ENCODE data around the gene BTBD9. TPM values are rescaled to one million over a fixed set of nuclear protein-coding genes. Genes with fewer than 3 reads are reported as not detected.

Gene BTBD9
- total and polyA plus RNA-seq, 2 of the 13 experiments (the other 11 are each of a cell fraction or from before 2014, with no cell fraction given) = 1.2 to 3.0 TPM

DNA sequence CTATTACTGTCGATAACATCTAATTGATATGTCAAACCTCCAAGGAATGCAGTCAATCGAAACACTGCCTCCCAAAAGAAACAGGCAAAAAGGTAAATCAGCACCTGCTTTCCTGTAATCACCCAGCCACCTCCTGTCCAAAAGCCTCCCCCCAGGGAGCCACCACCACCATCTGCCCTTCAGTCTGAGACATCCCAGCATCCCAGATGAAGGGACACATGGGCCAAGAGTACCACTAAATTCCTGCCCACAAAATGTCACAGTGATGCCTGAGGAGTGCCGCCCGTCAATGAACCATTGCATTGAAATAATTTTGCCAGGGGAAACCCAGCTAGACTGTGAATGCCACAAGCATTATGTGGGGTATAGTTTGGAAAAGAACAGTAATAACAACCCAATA lies 418.5 kb downstream of the BTBD9 start:
- Histone ChIP-seq H3K36me3 (replicated peaks in 1 of 2; ENCODE audit: control insufficient read depth in 1 of 2, insufficient read depth in 2 of 2, low read length in 2 of 2) (no peaks in the 10 kb centered on the region), H4K20me1 (ENCODE audit: insufficient read depth, low read length) (no peaks in the 10 kb centered on the region), H3K9me3 (ENCODE audit: low read length) (no peaks in the 10 kb centered on the region), H3K9ac (ENCODE audit: insufficient read depth, low read depth, low read length) (no peak overlapping the region), H3K27me3 (ENCODE audit: control insufficient read depth in 1 of 2, insufficient read depth in 2 of 2, low read length in 2 of 2) (no peaks in the 10 kb centered on the region), H2AFZ (ENCODE audit: low read length) (no peak overlapping the region), H3K27ac (ENCODE audit: extremely low read length, insufficient read depth, low read length) (no peak overlapping the region), H3K4me1 (ENCODE audit: insufficient read depth, low read length) (no peaks in the 10 kb centered on the region), H3K4me2 (ENCODE audit: low read depth, low read length) (no peak overlapping the region), H3K79me2 (ENCODE audit: insufficient read depth, low read length) (no peaks in the 10 kb centered on the region), H3K4me3 (replicated peaks in 1 of 3; ENCODE audit: insufficient read depth in 1 of 3, low read depth in 2 of 3, low read length in 3 of 3) (no peak overlapping the region)
- intact Hi-C loops (cut with micrococcal nuclease; ENCODE audit: unreplicated experiment) = no loop called here
- no peak for DNase-seq (ENCODE audit: low spot score)
- FAIRE-seq = no peak
- WGBS (ENCODE audit: low lambda C conversion rate) = 69% methylated on average over 4 of the region's 4 CpGs
- no peak for TF ChIP-seq SKIL (CRISPR knock-in tag; IDR thresholded peaks at IDR 0.05; ENCODE audit: borderline replicate concordance)
- no peak for TF ChIP-seq MIXL1 (CRISPR knock-in tag; IDR thresholded peaks at IDR 0.05)
- TF ChIP-seq ZFP36L1 (CRISPR knock-in tag; IDR thresholded peaks at IDR 0.05) = no peak
- no peak for TF ChIP-seq HMGXB4 (CRISPR knock-in tag; IDR thresholded peaks at IDR 0.05; ENCODE audit: borderline replicate concordance in 1 of 2, low read depth in 1 of 2)
- TF ChIP-seq, protein P1, sequence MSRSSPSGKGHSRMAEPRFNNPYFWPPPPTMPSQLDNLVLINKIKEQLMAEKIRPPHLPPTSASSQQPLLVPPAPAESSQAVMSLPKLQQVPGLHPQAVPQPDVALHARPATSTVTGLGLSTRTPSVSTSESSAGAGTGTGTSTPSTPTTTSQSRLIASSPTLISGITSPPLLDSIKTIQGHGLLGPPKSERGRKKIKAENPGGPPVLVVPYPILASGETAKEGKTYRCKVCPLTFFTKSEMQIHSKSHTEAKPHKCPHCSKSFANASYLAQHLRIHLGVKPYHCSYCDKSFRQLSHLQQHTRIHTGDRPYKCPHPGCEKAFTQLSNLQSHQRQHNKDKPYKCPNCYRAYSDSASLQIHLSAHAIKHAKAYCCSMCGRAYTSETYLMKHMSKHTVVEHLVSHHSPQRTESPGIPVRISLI (CRISPR knock-in tag; IDR thresholded peaks at IDR 0.05; ENCODE audit: borderline replicate concordance) = no peak
- TF ChIP-seq RFXANK (CRISPR knock-in tag; IDR thresholded peaks at IDR 0.05) = no peak
- no peak for TF ChIP-seq ZNF569 (CRISPR knock-in tag; IDR thresholded peaks at IDR 0.05; ENCODE audit: borderline replicate concordance)
- TF ChIP-seq ZNF83 (CRISPR knock-in tag; IDR thresholded peaks at IDR 0.05; ENCODE audit: borderline replicate concordance) = no peak
- TF ChIP-seq, protein P2, sequence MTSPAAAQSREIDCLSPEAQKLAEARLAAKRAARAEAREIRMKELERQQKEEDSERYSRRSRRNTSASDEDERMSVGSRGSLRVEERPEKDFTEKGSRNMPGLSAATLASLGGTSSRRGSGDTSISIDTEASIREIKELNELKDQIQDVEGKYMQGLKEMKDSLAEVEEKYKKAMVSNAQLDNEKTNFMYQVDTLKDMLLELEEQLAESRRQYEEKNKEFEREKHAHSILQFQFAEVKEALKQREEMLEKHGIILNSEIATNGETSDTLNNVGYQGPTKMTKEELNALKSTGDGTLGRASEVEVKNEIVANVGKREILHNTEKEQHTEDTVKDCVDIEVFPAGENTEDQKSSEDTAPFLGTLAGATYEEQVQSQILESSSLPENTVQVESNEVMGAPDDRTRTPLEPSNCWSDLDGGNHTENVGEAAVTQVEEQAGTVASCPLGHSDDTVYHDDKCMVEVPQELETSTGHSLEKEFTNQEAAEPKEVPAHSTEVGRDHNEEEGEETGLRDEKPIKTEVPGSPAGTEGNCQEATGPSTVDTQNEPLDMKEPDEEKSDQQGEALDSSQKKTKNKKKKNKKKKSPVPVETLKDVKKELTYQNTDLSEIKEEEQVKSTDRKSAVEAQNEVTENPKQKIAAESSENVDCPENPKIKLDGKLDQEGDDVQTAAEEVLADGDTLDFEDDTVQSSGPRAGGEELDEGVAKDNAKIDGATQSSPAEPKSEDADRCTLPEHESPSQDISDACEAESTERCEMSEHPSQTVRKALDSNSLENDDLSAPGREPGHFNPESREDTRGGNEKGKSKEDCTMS (CRISPR knock-in tag; conservative IDR thresholded peaks at IDR 0.05) = no peak
- no peak for TF ChIP-seq ESRRA (CRISPR knock-in tag; IDR thresholded peaks at IDR 0.05; ENCODE audit: low read depth)
- no TSS peak for BruUV-seq (replicated peaks)
- ChIA-PET POLR2A (no interaction called here), CTCF (ENCODE audit: low intra/inter-chr PET ratio, low total read pairs) (no interaction called here)
- in situ Hi-C loops (cut with HindIII; ENCODE audit: extremely low pct_ligation_motif_present, low pct_unique_long_range_greater_than_20kb) = no loop called here
- ATAC-seq = no peak
